ENCODE data around the gene TTC34. TPM values are rescaled to one million over a fixed set of nuclear protein-coding genes. Genes with fewer than 3 reads are reported as not detected.
"Not testable (repeated sequence)": the region's sequence is repeated elsewhere in the genome, so short reads cannot be mapped to it uniquely, and the experiment has no call there.

The TTC34 gene
- total RNA-seq, 3 donors from 2014 or later = 0.16 to 0.88 (median 0.66) TPM

- Histone ChIP-seq H3K36me3 (no peaks in the 10 kb centered on the region), H3K27me3 (peaks cover 0 to 78% of the 10 kb centered on the region in 2 donors), H3K4me3 (no peak overlapping the region), H3K4me1 (no peaks in the 10 kb centered on the region), H3K9me3 (no peaks in the 10 kb centered on the region), H3K27ac (no peak overlapping the region)
- intact Hi-C loops (cut with DNase I; ENCODE audit: low total_unique reads) = no loop called here
- TF ChIP-seq POLR2AphosphoS5 (IDR thresholded peaks at IDR 0.05) = no peak
- TF ChIP-seq, protein P1, sequence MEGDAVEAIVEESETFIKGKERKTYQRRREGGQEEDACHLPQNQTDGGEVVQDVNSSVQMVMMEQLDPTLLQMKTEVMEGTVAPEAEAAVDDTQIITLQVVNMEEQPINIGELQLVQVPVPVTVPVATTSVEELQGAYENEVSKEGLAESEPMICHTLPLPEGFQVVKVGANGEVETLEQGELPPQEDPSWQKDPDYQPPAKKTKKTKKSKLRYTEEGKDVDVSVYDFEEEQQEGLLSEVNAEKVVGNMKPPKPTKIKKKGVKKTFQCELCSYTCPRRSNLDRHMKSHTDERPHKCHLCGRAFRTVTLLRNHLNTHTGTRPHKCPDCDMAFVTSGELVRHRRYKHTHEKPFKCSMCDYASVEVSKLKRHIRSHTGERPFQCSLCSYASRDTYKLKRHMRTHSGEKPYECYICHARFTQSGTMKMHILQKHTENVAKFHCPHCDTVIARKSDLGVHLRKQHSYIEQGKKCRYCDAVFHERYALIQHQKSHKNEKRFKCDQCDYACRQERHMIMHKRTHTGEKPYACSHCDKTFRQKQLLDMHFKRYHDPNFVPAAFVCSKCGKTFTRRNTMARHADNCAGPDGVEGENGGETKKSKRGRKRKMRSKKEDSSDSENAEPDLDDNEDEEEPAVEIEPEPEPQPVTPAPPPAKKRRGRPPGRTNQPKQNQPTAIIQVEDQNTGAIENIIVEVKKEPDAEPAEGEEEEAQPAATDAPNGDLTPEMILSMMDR (IDR thresholded peaks at IDR 0.05) = no peak
- TF ChIP-seq POLR2A (IDR thresholded peaks at IDR 0.05) = no peak
- DNase-seq (ENCODE audit: low spot score in 2 of 2) = no peak
Measured at GRCh38 chr1:2801046-2801445, 447 bp downstream of the TTC34 start.

- peaks cover 0 to under 1% of the 10 kb centered on the region in 2 donors for H3K9me3 ChIP-seq
- TF ChIP-seq POLR2AphosphoS5 (IDR thresholded peaks at IDR 0.05) = no peak
- no peak for TF ChIP-seq POLR2A (IDR thresholded peaks at IDR 0.05)
- TF ChIP-seq, protein P1 (IDR thresholded peaks at IDR 0.05) = no peak
- intact Hi-C loops (cut with DNase I; ENCODE audit: low total_unique reads) = no loop called here
- no peaks in the 10 kb centered on the region for H3K36me3 ChIP-seq
- H3K4me1 ChIP-seq = no peaks in the 10 kb centered on the region
- H3K4me3 ChIP-seq = no peak overlapping the region
- H3K27me3 ChIP-seq = peaks cover 0 to 74% of the 10 kb centered on the region in 2 donors
- no peak for DNase-seq (ENCODE audit: low spot score in 2 of 2)
- no peak overlapping the region for H3K27ac ChIP-seq
Measured at GRCh38 chr1:2800664-2801045, 838 bp downstream of the TTC34 start.

DNA sequence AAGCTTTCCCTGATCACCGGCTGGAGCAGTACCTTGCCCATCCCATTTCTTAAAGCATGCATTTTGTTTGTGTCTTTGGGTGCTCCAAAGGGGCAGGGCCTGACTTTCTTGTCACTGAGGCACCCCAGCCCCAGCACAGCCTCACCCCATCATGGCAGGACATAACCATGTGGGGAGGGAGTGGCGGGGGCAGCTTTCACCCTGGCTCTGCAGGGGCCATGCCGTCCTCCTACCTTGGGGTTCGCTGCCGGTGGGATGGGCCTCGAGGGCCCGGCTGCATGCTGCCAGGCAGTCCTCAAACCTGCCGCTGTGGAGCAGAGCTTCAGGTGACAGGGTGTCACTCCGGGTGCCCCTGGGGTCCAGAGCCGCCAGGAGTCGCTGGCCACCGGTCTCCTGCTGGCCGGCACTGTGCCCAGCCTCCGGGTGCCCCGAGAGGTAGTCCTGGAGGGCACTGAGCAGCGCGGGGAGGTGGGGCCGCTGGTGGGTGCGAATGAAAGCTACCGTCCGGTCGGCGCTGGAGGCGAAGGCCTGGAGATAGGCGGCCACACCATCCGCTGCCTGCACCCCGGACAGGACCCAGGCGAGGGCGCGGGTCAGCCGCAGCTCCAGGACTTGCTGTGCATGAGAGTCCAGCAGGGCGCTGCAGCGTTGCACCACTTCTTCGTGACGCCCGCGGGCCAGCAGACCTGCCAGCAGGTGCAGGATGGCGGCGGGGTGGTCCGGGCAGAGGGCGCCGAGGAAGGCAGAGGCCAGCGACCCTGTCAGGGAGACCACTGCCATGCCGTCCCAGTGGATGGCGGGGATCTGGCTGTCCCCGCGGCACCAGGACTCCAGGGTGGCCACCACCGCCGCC is 1.5 kb downstream of the TTC34 start:
- H3K4me3 ChIP-seq = no peak overlapping the region
- H3K9me3 ChIP-seq = peaks cover 4 to 7% of the 10 kb centered on the region in 2 donors
- TF ChIP-seq, protein P1 (IDR thresholded peaks at IDR 0.05) = no peak
- TF ChIP-seq POLR2AphosphoS5 (IDR thresholded peaks at IDR 0.05) (no peak), POLR2A (IDR thresholded peaks at IDR 0.05) (no peak)
- no peaks in the 10 kb centered on the region for H3K36me3 ChIP-seq
- no peak for DNase-seq (ENCODE audit: low spot score in 2 of 2)
- intact Hi-C loops (cut with DNase I; ENCODE audit: low total_unique reads) = no loop called here
- H3K27ac ChIP-seq = no peak overlapping the region
- H3K27me3 ChIP-seq = peaks cover 0 to 68% of the 10 kb centered on the region in 2 donors
- H3K4me1 ChIP-seq = no peaks in the 10 kb centered on the region

- DNase-seq (ENCODE audit: low spot score in 2 of 2); H3K4me1 ChIP-seq; H3K36me3 ChIP-seq; intact Hi-C loops (cut with DNase I; ENCODE audit: low total_unique reads); H3K4me3 ChIP-seq; H3K27ac ChIP-seq: not testable (repeated sequence)
- Histone ChIP-seq H3K9me3 (peaks cover 9 to 18% of the 10 kb centered on the region in 2 donors), H3K27me3 (peaks cover 0 to 57% of the 10 kb centered on the region in 2 donors)
Measured at GRCh38 chr1:2798958-2799357, 2.5 kb downstream of the TTC34 start.

GRCh38 chr1:2797741-2798016 is 3.8 kb downstream of the TTC34 start:
- no peak for DNase-seq (ENCODE audit: low spot score in 2 of 2)
- intact Hi-C loops (cut with DNase I; ENCODE audit: low total_unique reads) = no loop called here
- Histone ChIP-seq H3K4me3 (no peak overlapping the region), H3K27me3 (peaks cover 0 to 44% of the 10 kb centered on the region in 2 donors), H3K4me1 (no peaks in the 10 kb centered on the region), H3K9me3 (peaks cover 14 to 30% of the 10 kb centered on the region in 2 donors), H3K27ac (no peak overlapping the region), H3K36me3 (no peaks in the 10 kb centered on the region)
- TF ChIP-seq POLR2AphosphoS5 (IDR thresholded peaks at IDR 0.05) (no peak), POLR2A (IDR thresholded peaks at IDR 0.05) (no peak)
- TF ChIP-seq, protein P1 (IDR thresholded peaks at IDR 0.05) = no peak
